HepG2 (cell line): ENCODE measurements around the gene PAPPA2.

Experiments
- BATF2 ChIP-seq: sonication (generic); formaldehyde crosslinking; IDR thresholded peaks from 2 replicates; pipeline ENCODE4 v1.8.0; 2022; ENCODE audit warnings: mild to moderate bottlenecking, missing genetic modification reagents, moderate library complexity
- CTCF ChIP-seq: sonication (generic); formaldehyde crosslinking; IDR thresholded peaks from 2 replicates; pipeline ENCODE4 v1.5.0; 2020; ENCODE audit warnings: mild to moderate bottlenecking, missing genetic modification reagents, moderate library complexity
- ELK4 ChIP-seq: sonication (generic); formaldehyde crosslinking; IDR thresholded peaks from 2 replicates; pipeline ENCODE4 v1.9.0; 2021; ENCODE audit warnings: missing genetic modification reagents, borderline replicate concordance
- EZH2 ChIP-seq: conservative IDR thresholded peaks from 2 replicates; pipeline ENCODE4 v1.6.1; 2012; ENCODE audit warnings: mild to moderate bottlenecking, low read depth, low read length, moderate library complexity
- HCFC1 ChIP-seq: fragments of 150-350 bp; IDR thresholded peaks from 2 replicates; pipeline ENCODE4 v1.6.1; 2014; ENCODE audit warnings: low read depth, low read length
- HDAC6 ChIP-seq: fragments of 200-600 bp; sonication (generic); IDR thresholded peaks from 2 replicates; pipeline ENCODE4 v1.7.0; 2017; ENCODE audit warnings: mild to moderate bottlenecking, antibody characterized with exemption, low read length, low read depth
- NR3C1 ChIP-seq: sonication (generic); formaldehyde crosslinking; IDR thresholded peaks from 2 replicates; pipeline ENCODE4 v1.4.0; 2020; ENCODE audit warnings: missing genetic modification reagents
- POLR2AphosphoS5 ChIP-seq: IDR thresholded peaks from 2 replicates; pipeline ENCODE4 v1.6.1; 2012; ENCODE audit warnings: low read depth, low read length
- TCF12 ChIP-seq, 2 experiments: fragments of 450-650 bp in 1 of 2; sonication (generic) in 1 of 2; formaldehyde crosslinking in 1 of 2; IDR thresholded peaks; 2 replicates each; pipeline versions ENCODE4 v1.6.1 to v1.8.0; 2017 to 2022; ENCODE audit warnings: antibody characterized with exemption in 1 of 2, mild to moderate bottlenecking in 1 of 2, missing genetic modification reagents in 1 of 2, moderate library complexity in 1 of 2
- ZMYM3 ChIP-seq: sonication (generic); formaldehyde crosslinking; IDR thresholded peaks from 2 replicates; pipeline ENCODE4 v1.5.1; 2020; ENCODE audit warnings: mild to moderate bottlenecking, missing genetic modification reagents
- ZNF121 ChIP-seq: sonication (generic); formaldehyde crosslinking; IDR thresholded peaks from 2 replicates; pipeline ENCODE4 v1.5.0; 2020; ENCODE audit warnings: mild to moderate bottlenecking, missing genetic modification reagents
- ZNF263 ChIP-seq: sonication (generic); formaldehyde crosslinking; IDR thresholded peaks from 2 replicates; pipeline ENCODE4 v1.4.0; 2020; ENCODE audit warnings: missing genetic modification reagents
- ZNF737 ChIP-seq: sonication (generic); formaldehyde crosslinking; IDR thresholded peaks from 2 replicates; pipeline ENCODE4 v1.5.0; 2020; ENCODE audit warnings: missing genetic modification reagents, mild to moderate bottlenecking, borderline replicate concordance
- ZNF784 ChIP-seq: sonication (generic); formaldehyde crosslinking; IDR thresholded peaks from 2 replicates; pipeline ENCODE4 v1.5.1; 2020; ENCODE audit warnings: missing genetic modification reagents, mild to moderate bottlenecking, borderline replicate concordance

- TF ChIP-seq NR3C1: no peak
- TF ChIP-seq BATF2 (CRISPR knock-in tag): no peak
- no peak for TF ChIP-seq EZH2
- no peak for TF ChIP-seq ZNF263 (CRISPR knock-in tag)
- no peak for TF ChIP-seq ZNF784 (CRISPR knock-in tag)
- TF ChIP-seq POLR2AphosphoS5: no peak
- TF ChIP-seq HDAC6: no peak
- no peak for TF ChIP-seq TCF12 (IDR thresholded peaks at IDR 0.05)
- TF ChIP-seq TCF12 (CRISPR knock-in tag; IDR thresholded peaks at IDR 0.05): no peak
- no peak for TF ChIP-seq ZNF737 (CRISPR knock-in tag)
- no peak for TF ChIP-seq HCFC1
- TF ChIP-seq ZNF121 (CRISPR knock-in tag): no peak
- TF ChIP-seq ELK4 (CRISPR knock-in tag): no peak
- TF ChIP-seq ZMYM3 (CRISPR knock-in tag): no peak
- no peak for TF ChIP-seq CTCF (CRISPR knock-in tag)
These were observed 80.6 kb downstream of the PAPPA2 start for GRCh38 chr1:176543360-176544129.
